DMS79 treated with DMSO at 0.1 percent for 48 hours (cell line): ENCODE data around the gene GABARAPL2.
A peak's percentile ranks its signal among the peaks of the same experiment; 100 is the strongest.
"Not testable (repeated sequence)": the region's sequence is repeated elsewhere in the genome, so short reads cannot be mapped to it uniquely, and the experiment has no call there.

ENCODE experiments used
- DNase-seq: peaks from one replicate; lab custom pipeline; 2025; lab: John Stamatoyannopoulos, UW

Gene GABARAPL2

GRCh38 chr16:75566040-75566757 is at the start of gene GABARAPL2:
TSS of gene GABARAPL2 (plus strand) at chr16:75566379. CDS start at chr16:75566487, 108 bp downstream.
- peak; percentile 45 for DNase-seq

GRCh38 chr16:75519175-75519574 is 47.0 kb upstream of the GABARAPL2 start:
- DNase-seq: no peak

GRCh38 chr16:75526032-75526790 is 40.0 kb upstream of the GABARAPL2 start:
- no peak for DNase-seq

- no peak for DNase-seq
Observed at GRCh38 chr16:75527825-75528299, 38.3 kb upstream of the GABARAPL2 start.

- DNase-seq: no peak
Observed at GRCh38 chr16:75529056-75529905, 36.9 kb upstream of the GABARAPL2 start.

GRCh38 chr16:75529959-75530358 is 36.2 kb upstream of the GABARAPL2 start:
- no peak for DNase-seq

GRCh38 chr16:75532142-75532765 is 33.9 kb upstream of the GABARAPL2 start:
- DNase-seq: no peak

GRCh38 chr16:75532791-75533190 is 33.4 kb upstream of the GABARAPL2 start:
- DNase-seq: no peak

- no peak for DNase-seq
Observed at GRCh38 chr16:75534560-75535205, 31.5 kb upstream of the GABARAPL2 start.

- no peak for DNase-seq
Observed at GRCh38 chr16:75535211-75535843, 30.9 kb upstream of the GABARAPL2 start.

GRCh38 chr16:75535901-75536300 is 30.3 kb upstream of the GABARAPL2 start, which contains the start of gene CHST5:
TSS of gene CHST5 (minus strand) at chr16:75536108. CDS start at chr16:75530384, 5,724 bp downstream.
- no peak for DNase-seq

- no peak for DNase-seq
Observed at GRCh38 chr16:75537776-75538175, 28.4 kb upstream of the GABARAPL2 start.

- DNase-seq: not testable (repeated sequence)
Observed at GRCh38 chr16:75538882-75539565, 27.2 kb upstream of the GABARAPL2 start.

GRCh38 chr16:75541236-75541635 is 24.9 kb upstream of the GABARAPL2 start:
- no peak for DNase-seq

GRCh38 chr16:75542462-75542861 is 23.7 kb upstream of the GABARAPL2 start:
- not testable (repeated sequence) for DNase-seq

GRCh38 chr16:75545879-75546278 is 20.3 kb upstream of the GABARAPL2 start:
- not testable (repeated sequence) for DNase-seq

- no peak for DNase-seq
Observed at GRCh38 chr16:75546293-75546692, 19.9 kb upstream of the GABARAPL2 start.

- not testable (repeated sequence) for DNase-seq
Observed at GRCh38 chr16:75548456-75548855, 17.7 kb upstream of the GABARAPL2 start.

- no peak for DNase-seq
Observed at GRCh38 chr16:75550211-75550662, 15.9 kb upstream of the GABARAPL2 start.

- no peak for DNase-seq
Observed at GRCh38 chr16:75552951-75553350, 13.2 kb upstream of the GABARAPL2 start.
